ENCODE results near the gene APOA1. TPM values are rescaled to one million over a fixed set of nuclear protein-coding genes. Genes with fewer than 3 reads are reported as not detected.

The APOA1 gene
- total and polyA plus RNA-seq, 10 of the 15 experiments (the other 5 are each of a cell fraction or from before 2014, with no cell fraction given) = 0.10 to 2.4 (median 0.24) TPM; not detected in 3

DNA sequence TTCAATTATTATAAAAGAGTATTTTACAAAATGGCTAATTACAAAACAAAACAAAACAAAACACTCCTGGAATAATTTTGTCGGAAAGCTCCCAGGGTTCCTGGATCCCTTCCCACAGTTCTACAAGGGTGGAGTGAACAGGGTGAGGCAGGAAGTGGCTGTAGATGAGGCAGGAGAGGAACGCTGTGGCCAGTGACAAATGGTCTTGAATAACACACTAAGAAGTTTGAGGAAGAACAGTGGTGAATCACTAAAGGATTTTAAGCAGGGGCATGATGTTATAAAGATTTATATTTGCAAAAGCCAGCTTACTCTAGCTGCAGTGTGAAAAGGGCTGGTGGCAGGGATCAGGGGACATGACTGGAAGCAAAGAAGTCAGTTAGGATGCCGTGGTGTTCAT is 33.8 kb upstream of the APOA1 start:
- H3K4me3 ChIP-seq = no peak overlapping the region
- H3K4me2 ChIP-seq (ENCODE audit: control insufficient read depth, insufficient read depth) = no peak overlapping the region
- CTCF ChIA-PET = interaction anchor here (0.6 to 1.0 kb wide), 2 partner anchors 11 to 35 kb away, joined by 3 read pairs; no protein-coding TSS in a partner anchor
- no peak for DNase-seq (ENCODE audit: low read depth, low spot score)
- no peak for ATAC-seq
- RAD21 ChIA-PET (ENCODE audit: unreplicated experiment) = no interaction called here
- peaks cover 18 to 19% of the 10 kb centered on the region in 2 experiments for H3K36me3 ChIP-seq (ENCODE audit: control insufficient read depth in 2 of 2, insufficient read depth in 2 of 2, low read length in 1 of 2)
- WGBS (ENCODE audit: insufficient coverage, insufficient replicate concordance, low lambda C conversion rate, missing lambda C conversion rate) = 83% methylated on average over 3 of the region's 3 CpGs
- intact Hi-C loops (cut with micrococcal nuclease; ENCODE audit: unreplicated experiment) (no loop called here), in situ Hi-C loops (cut with MboI) (no loop called here)
- no peaks in the 10 kb centered on the region for H3K9me3 ChIP-seq (replicated peaks; ENCODE audit: control insufficient read depth, insufficient read depth, low read length)
- no TSS peak for BruUV-seq (replicated peaks)
- no peak for FAIRE-seq
- no peaks in the 10 kb centered on the region for H3K79me2 ChIP-seq (ENCODE audit: control insufficient read depth, insufficient read depth, low read length)
- H3K9ac ChIP-seq (ENCODE audit: control insufficient read depth, insufficient read depth, low read length) = no peak overlapping the region
- no peak overlapping the region for H2AFZ ChIP-seq (ENCODE audit: control insufficient read depth, low read depth, low read length)
- SMC1A ChIA-PET (ENCODE audit: uncharacterized antibody, unreplicated experiment) = interaction anchor here (0.9 to 1.1 kb wide), 2 partner anchors 8 to 228 kb away, joined by 3 to 4 read pairs; no protein-coding TSS in a partner anchor
- POLR2A ChIA-PET = no interaction called here
- H3K27me3 ChIP-seq (replicated peaks in 1 of 2; ENCODE audit: control insufficient read depth in 2 of 2, insufficient read depth in 2 of 2, low read length in 1 of 2) = no peaks in the 10 kb centered on the region
- no peaks in the 10 kb centered on the region for H3K4me1 ChIP-seq (ENCODE audit: control insufficient read depth, insufficient read depth, low read length)
- no peak overlapping the region for H3K27ac ChIP-seq (ENCODE audit: control insufficient read depth, insufficient read depth)
- H4K20me1 ChIP-seq (ENCODE audit: control insufficient read depth, insufficient read depth) = no peaks in the 10 kb centered on the region
- no peak for TF ChIP-seq KDM1A (IDR thresholded peaks at IDR 0.05; ENCODE audit: borderline replicate concordance)
- TF ChIP-seq, protein P1, sequence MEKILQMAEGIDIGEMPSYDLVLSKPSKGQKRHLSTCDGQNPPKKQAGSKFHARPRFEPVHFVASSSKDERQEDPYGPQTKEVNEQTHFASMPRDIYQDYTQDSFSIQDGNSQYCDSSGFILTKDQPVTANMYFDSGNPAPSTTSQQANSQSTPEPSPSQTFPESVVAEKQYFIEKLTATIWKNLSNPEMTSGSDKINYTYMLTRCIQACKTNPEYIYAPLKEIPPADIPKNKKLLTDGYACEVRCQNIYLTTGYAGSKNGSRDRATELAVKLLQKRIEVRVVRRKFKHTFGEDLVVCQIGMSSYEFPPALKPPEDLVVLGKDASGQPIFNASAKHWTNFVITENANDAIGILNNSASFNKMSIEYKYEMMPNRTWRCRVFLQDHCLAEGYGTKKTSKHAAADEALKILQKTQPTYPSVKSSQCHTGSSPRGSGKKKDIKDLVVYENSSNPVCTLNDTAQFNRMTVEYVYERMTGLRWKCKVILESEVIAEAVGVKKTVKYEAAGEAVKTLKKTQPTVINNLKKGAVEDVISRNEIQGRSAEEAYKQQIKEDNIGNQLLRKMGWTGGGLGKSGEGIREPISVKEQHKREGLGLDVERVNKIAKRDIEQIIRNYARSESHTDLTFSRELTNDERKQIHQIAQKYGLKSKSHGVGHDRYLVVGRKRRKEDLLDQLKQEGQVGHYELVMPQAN (conservative IDR thresholded peaks at IDR 0.05) = no peak
- TF ChIP-seq TAF1 (IDR thresholded peaks at IDR 0.05; ENCODE audit: borderline replicate concordance, low read depth, low read length) = no peak
- TF ChIP-seq RUNX3 (IDR thresholded peaks at IDR 0.05; ENCODE audit: low read length) = no peak
- no peak for TF ChIP-seq ZBTB40 (IDR thresholded peaks at IDR 0.05; ENCODE audit: borderline replicate concordance)
- no peak for TF ChIP-seq ZBTB4 (CRISPR knock-in tag; IDR thresholded peaks at IDR 0.05)
- no peak for TF ChIP-seq JUND (IDR thresholded peaks at IDR 0.05; ENCODE audit: low read depth, low read length)
- TF ChIP-seq IKZF2 (IDR thresholded peaks at IDR 0.05) = no peak
- TF ChIP-seq EED (IDR thresholded peaks at IDR 0.05; ENCODE audit: low read depth) = no peak
- TF ChIP-seq ZBED1 (IDR thresholded peaks at IDR 0.05; ENCODE audit: borderline replicate concordance) = no peak
- no peak for TF ChIP-seq CHD1 (IDR thresholded peaks at IDR 0.05; ENCODE audit: low read depth, low read length)
- TF ChIP-seq RAD21 (IDR thresholded peaks at IDR 0.05; ENCODE audit: insufficient read depth, low read depth, low read length) = no peak
